ENCODE measurements around the gene ARHGAP10. TPM values are rescaled to one million over a fixed set of nuclear protein-coding genes. Genes with fewer than 3 reads are reported as not detected.

The ARHGAP10 gene
- total RNA-seq, 2 donors from 2014 or later, result 36.1 to 43.5 TPM

GRCh38 chr4:147741190-147741788 is 9.4 kb downstream of the ARHGAP10 start:
- no peak for DNase-seq (ENCODE audit: low spot score)
- no peak for TF ChIP-seq CTCF (IDR thresholded peaks at IDR 0.05)
- peaks cover 0 to 34% of the 10 kb centered on the region in 2 donors for H3K4me1 ChIP-seq
- no peak overlapping the region for H3K4me3 ChIP-seq
- H3K27me3 ChIP-seq, result no peaks in the 10 kb centered on the region
- H3K36me3 ChIP-seq, result no peaks in the 10 kb centered on the region
- no peaks in the 10 kb centered on the region for H3K9me3 ChIP-seq
- H3K27ac ChIP-seq, result peak overlapping the region in 1 of 2 donors; percentile 18

- H3K36me3 ChIP-seq, result no peaks in the 10 kb centered on the region
- H3K4me1 ChIP-seq, result peaks cover 0 to 36% of the 10 kb centered on the region in 2 donors
- no peak for TF ChIP-seq CTCF (IDR thresholded peaks at IDR 0.05)
- H3K4me3 ChIP-seq, result no peak overlapping the region
- no peaks in the 10 kb centered on the region for H3K9me3 ChIP-seq
- DNase-seq (ENCODE audit: low spot score), result no peak
- no peaks in the 10 kb centered on the region for H3K27me3 ChIP-seq
- peak overlapping the region; percentile 37 to 51 for H3K27ac ChIP-seq
Observed at GRCh38 chr4:147747787-147748454, 16.0 kb downstream of the ARHGAP10 start.

GRCh38 chr4:147749811-147750321 is 18.0 kb downstream of the ARHGAP10 start:
- H3K36me3 ChIP-seq, result no peaks in the 10 kb centered on the region
- peaks cover 0 to 55% of the 10 kb centered on the region in 2 donors for H3K4me1 ChIP-seq
- no peak for TF ChIP-seq CTCF (IDR thresholded peaks at IDR 0.05)
- H3K9me3 ChIP-seq, result no peaks in the 10 kb centered on the region
- no peaks in the 10 kb centered on the region for H3K27me3 ChIP-seq
- no peak overlapping the region for H3K4me3 ChIP-seq
- no peak overlapping the region for H3K27ac ChIP-seq
- no peak for DNase-seq (ENCODE audit: low spot score)

GRCh38 chr4:147753047-147753446 is 21.2 kb downstream of the ARHGAP10 start:
- Histone ChIP-seq H3K9me3 (no peaks in the 10 kb centered on the region), H3K36me3 (no peaks in the 10 kb centered on the region), H3K4me3 (no peak overlapping the region), H3K27ac (peak overlapping the region; percentile 48 to 70), H3K27me3 (no peaks in the 10 kb centered on the region), H3K4me1 (peaks cover 0 to 63% of the 10 kb centered on the region in 2 donors)
- no peak for TF ChIP-seq CTCF (IDR thresholded peaks at IDR 0.05)
- no peak for DNase-seq (ENCODE audit: low spot score)

GRCh38 chr4:147754037-147754445 is 22.2 kb downstream of the ARHGAP10 start:
- peaks cover 0 to 53% of the 10 kb centered on the region in 2 donors for H3K4me1 ChIP-seq
- no peaks in the 10 kb centered on the region for H3K9me3 ChIP-seq
- no peaks in the 10 kb centered on the region for H3K27me3 ChIP-seq
- H3K4me3 ChIP-seq, result no peak overlapping the region
- H3K36me3 ChIP-seq, result no peaks in the 10 kb centered on the region
- TF ChIP-seq CTCF (IDR thresholded peaks at IDR 0.05), result no peak
- peak overlapping the region; percentile 48 to 70 for H3K27ac ChIP-seq
- no peak for DNase-seq (ENCODE audit: low spot score)

Data from right atrium auricular region (tissue), 2 donors.